ENCODE results near the gene ZNF516. TPM values are rescaled to one million over a fixed set of nuclear protein-coding genes. Genes with fewer than 3 reads are reported as not detected.

The ZNF516 gene
- total RNA-seq, 3 donors from 2014 or later = 22.0 to 47.9 (median 23.2) TPM

DNA sequence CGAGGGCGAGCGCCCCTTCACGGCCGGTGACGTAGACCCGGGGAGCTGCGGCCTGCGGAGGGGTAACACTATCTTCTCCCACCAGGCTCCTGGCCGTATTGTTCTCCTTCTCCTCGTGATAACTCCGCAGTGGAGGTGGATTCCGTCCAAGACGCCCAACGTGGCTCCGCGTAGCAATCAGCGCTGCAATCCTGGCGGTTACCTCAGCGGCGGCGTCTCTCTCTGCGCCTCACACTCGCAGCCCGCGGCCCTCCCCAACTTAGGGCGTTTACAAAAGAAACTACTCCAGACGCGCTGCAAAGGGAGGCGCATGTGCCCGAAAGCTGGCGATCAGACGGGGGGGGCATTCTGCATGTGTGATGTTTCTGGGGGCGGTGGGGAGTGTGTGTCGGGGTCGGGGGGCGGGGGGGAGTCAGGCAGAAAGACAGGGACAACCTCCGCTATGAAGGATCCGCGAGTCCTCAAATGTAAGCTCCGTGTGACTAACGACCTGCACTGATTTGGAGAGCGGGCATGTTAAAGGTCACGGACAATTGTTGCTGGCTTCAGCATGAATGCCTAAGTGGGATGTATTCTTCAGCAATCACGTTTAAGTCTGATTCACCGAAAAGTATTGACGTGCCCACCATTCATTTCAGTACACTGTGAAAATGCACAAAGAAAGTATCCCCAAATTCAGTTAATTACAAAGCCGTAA lies 1.3 kb upstream of the ZNF516 start:
- Histone ChIP-seq H3K4me3 (peak overlapping the region; percentile 24), H3K36me3 (ENCODE audit: low read depth) (no peaks in the 10 kb centered on the region), H3K4me1 (ENCODE audit: low read depth) (no peaks in the 10 kb centered on the region), H3K9me3 (no peaks in the 10 kb centered on the region)
- ATAC-seq (peak; percentile 22), DNase-seq (peak; percentile 62 to 82 (median 76))
- no peak for TF ChIP-seq CTCF (IDR thresholded peaks at IDR 0.05)
- intact Hi-C loops (cut with DNase I, micrococcal nuclease) = no loop called here

DNA sequence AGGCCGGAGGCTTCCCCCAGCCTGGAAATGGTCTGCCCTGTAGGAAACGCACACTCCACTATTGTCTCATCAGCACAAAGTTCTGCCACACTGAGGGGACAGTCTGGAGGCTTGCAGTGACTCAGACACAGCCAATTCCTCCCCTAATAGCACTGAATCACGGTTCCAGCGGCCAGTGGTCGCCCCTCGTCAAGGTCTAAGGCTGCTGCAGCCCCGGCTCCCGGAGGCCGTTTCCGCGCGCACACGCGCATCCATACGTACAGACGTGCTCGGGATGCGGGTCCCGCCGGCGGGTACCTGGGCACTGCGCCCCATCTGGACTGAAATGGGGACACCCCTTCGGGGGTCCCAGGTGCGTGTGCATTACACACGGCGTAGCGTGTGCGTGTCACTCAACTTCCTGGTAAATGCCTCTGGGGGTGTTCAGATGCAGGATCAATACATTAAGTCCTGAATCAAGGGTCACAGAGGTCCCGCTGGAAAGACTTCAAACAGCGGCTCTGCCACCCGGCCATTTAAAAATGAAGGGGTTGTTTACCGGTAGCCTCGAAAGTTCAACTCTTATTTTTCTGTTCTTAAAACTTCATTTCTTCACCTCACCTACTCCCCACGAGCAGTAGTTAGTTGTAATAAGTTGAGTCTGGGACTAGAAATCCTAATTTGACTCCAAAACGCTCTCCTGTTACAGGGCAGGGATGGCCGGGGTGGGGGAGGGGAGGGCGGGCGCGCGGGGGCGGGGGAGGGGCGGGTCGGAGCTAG lies 572 bp upstream of the ZNF516 start:
- Histone ChIP-seq H3K4me3 (peak overlapping the region; percentile 24), H3K4me1 (ENCODE audit: low read depth) (no peaks in the 10 kb centered on the region), H3K9me3 (no peaks in the 10 kb centered on the region), H3K36me3 (ENCODE audit: low read depth) (no peaks in the 10 kb centered on the region)
- ATAC-seq (peak; percentile 33), DNase-seq (peak; percentile 61 to 72 (median 66))
- intact Hi-C loops (cut with DNase I, micrococcal nuclease) = no loop called here
- no peak for TF ChIP-seq CTCF (IDR thresholded peaks at IDR 0.05)

- no peak for TF ChIP-seq CTCF (IDR thresholded peaks at IDR 0.05)
- H3K4me3 ChIP-seq = peak overlapping the region; percentile 34
- intact Hi-C loops (cut with DNase I, micrococcal nuclease) = no loop called here
- peak; percentile 58 to 73 (median 67) for DNase-seq
- no peaks in the 10 kb centered on the region for H3K36me3 ChIP-seq (ENCODE audit: low read depth)
- no peaks in the 10 kb centered on the region for H3K9me3 ChIP-seq
- peaks cover 8% of the 10 kb centered on the region for H3K4me1 ChIP-seq (ENCODE audit: low read depth)
- ATAC-seq = no peak
Measured at GRCh38 chr18:76494231-76495005, 624 bp downstream of the ZNF516 start.

DNA sequence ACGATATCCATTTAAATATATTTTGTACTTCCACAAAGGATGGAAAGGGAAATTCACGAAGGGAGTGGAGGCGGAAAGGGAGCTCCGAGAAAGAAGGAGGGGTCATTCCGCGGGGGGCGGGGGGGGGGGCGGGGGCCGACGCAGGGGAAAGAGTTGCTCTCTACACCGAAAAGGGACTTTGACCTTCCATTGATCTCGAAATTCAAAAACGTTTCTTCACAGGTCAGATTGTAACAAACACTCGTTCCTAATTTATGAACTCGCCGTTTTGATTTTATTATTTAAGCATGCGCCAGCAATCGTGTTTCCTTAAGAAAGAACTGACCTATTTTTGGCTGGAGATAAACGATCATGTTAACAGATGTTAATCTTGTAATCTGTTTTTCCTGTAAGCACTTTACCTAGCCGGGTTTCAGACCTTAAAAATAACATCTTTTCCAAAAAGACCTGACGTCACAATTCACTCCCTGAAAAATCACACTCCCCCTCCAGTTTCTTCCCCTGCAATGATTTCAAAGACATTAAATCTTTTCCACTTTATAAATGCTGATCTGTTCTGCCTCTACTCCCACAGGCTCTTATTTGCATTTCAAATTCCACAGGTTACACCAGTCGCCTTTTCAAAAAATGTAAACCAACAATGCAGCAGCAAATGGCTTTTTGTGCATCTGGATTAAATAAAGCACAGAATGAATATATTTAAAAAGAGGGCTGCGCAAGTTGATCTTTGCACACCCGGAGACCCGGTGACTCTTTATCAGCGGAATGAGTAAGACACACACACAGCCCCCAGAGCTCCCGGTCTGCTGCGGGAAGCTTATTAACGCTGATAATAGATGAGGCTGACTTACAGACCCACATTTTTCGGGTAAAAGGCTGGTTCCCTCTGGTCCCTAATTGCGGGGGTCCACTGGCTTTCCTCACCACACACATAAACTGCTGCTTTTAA lies 1.6 kb downstream of the ZNF516 start:
- peak in 2 of 3 donors; percentile 35 to 46 for DNase-seq
- Histone ChIP-seq H3K9me3 (no peaks in the 10 kb centered on the region), H3K36me3 (ENCODE audit: low read depth) (no peaks in the 10 kb centered on the region), H3K4me1 (ENCODE audit: low read depth) (peaks cover 8% of the 10 kb centered on the region), H3K4me3 (peak overlapping the region; percentile 38)
- no peak for TF ChIP-seq CTCF (IDR thresholded peaks at IDR 0.05)
- intact Hi-C loops (cut with DNase I, micrococcal nuclease) = no loop called here
- ATAC-seq = peak; percentile 20
